ENCODE results near the gene C9orf152. TPM values are rescaled to one million over a fixed set of nuclear protein-coding genes. Genes with fewer than 3 reads are reported as not detected.

C9orf152 gene
- total RNA-seq, 1 experiment from 2014 or later, result not detected

GRCh38 chr9:110199643-110200042 is 8.3 kb downstream of the C9orf152 start:
- H3K27me3 Mint-ChIP-seq (ENCODE audit: low read depth), result no peaks in the 10 kb centered on the region
- no peak overlapping the region for H3K27ac Mint-ChIP-seq
- ChIA-PET POLR2A (no interaction called here), CTCF (interaction anchor here (0.8 to 0.9 kb wide), 2 partner anchors 18 to 296 kb away, joined by 3 to 5 read pairs; no protein-coding TSS in a partner anchor)
- no peak for ATAC-seq
- no peaks in the 10 kb centered on the region for H3K9me3 Mint-ChIP-seq
- no peak for TF ChIP-seq ZNF263 (CRISPR knock-in tag; IDR thresholded peaks at IDR 0.05; ENCODE audit: low read depth)
- no peak for TF ChIP-seq PRRX2 (CRISPR knock-in tag; IDR thresholded peaks at IDR 0.05)
- no peak for TF ChIP-seq MLX (CRISPR knock-in tag; IDR thresholded peaks at IDR 0.05)
- no peak for TF ChIP-seq FOXK1 (CRISPR knock-in tag; IDR thresholded peaks at IDR 0.05)
- no peak for TF ChIP-seq ZNF396 (CRISPR knock-in tag; IDR thresholded peaks at IDR 0.05; ENCODE audit: borderline replicate concordance)
- no peak overlapping the region for H3K4me3 Mint-ChIP-seq
- H3K36me3 Mint-ChIP-seq, result no peaks in the 10 kb centered on the region
- no peaks in the 10 kb centered on the region for H3K4me1 Mint-ChIP-seq
- DNase-seq (ENCODE audit: low spot score), result no peak

GRCh38 chr9:110198357-110198756 is 9.6 kb downstream of the C9orf152 start:
- 0 out of 2 replicates have a peak, but pooled peaks cover 3% of the 10 kb centered on the region for H3K4me1 Mint-ChIP-seq
- no peaks in the 10 kb centered on the region for H3K9me3 Mint-ChIP-seq
- CTCF ChIA-PET, result interaction anchor here (0.9 to 1.6 kb wide), 2 partner anchors 12 to 15 kb away, joined by 3 to 6 read pairs; no protein-coding TSS in a partner anchor
- H3K27ac Mint-ChIP-seq, result no peak overlapping the region
- no peaks in the 10 kb centered on the region for H3K27me3 Mint-ChIP-seq (ENCODE audit: low read depth)
- no peaks in the 10 kb centered on the region for H3K36me3 Mint-ChIP-seq
- TF ChIP-seq PRDM15 (CRISPR knock-in tag; IDR thresholded peaks at IDR 0.05) (no peak), ZNF317 (CRISPR knock-in tag; IDR thresholded peaks at IDR 0.05; ENCODE audit: borderline replicate concordance, low read depth) (no peak), ZNF416 (CRISPR knock-in tag; IDR thresholded peaks at IDR 0.05) (no peak), ZNF263 (CRISPR knock-in tag; IDR thresholded peaks at IDR 0.05; ENCODE audit: low read depth) (no peak), GTF2I (CRISPR knock-in tag; conservative IDR thresholded peaks at IDR 0.05) (no peak), KAT7 (CRISPR knock-in tag; IDR thresholded peaks at IDR 0.05; ENCODE audit: borderline replicate concordance) (no peak), NR2C2 (CRISPR knock-in tag; IDR thresholded peaks at IDR 0.05) (no peak), USF2 (CRISPR knock-in tag; IDR thresholded peaks at IDR 0.05) (no peak)
- DNase-seq (ENCODE audit: low spot score), result no peak
- no peak overlapping the region for H3K4me3 Mint-ChIP-seq
- ATAC-seq, result no peak
- POLR2A ChIA-PET, result no interaction called here

GRCh38 chr9:110197330-110198187 is 10.4 kb downstream of the C9orf152 start:
- ChIA-PET CTCF (interaction anchor here (0.6 to 1.6 kb wide), 2 partner anchors 13 to 14 kb away, joined by 3 to 6 read pairs; no protein-coding TSS in a partner anchor), POLR2A (no interaction called here)
- TF ChIP-seq SP1 (CRISPR knock-in tag; conservative IDR thresholded peaks at IDR 0.05) (no peak), GTF2I (CRISPR knock-in tag; conservative IDR thresholded peaks at IDR 0.05) (no peak), MYBL2 (CRISPR knock-in tag; IDR thresholded peaks at IDR 0.05) (no peak), NFATC4 (CRISPR knock-in tag; IDR thresholded peaks at IDR 0.05) (no peak), GRHL2 (CRISPR knock-in tag; IDR thresholded peaks at IDR 0.05; ENCODE audit: insufficient replicate concordance, severe bottlenecking) (no peak), ZNF671 (CRISPR knock-in tag; IDR thresholded peaks at IDR 0.05) (no peak), GABPB1 (CRISPR knock-in tag; IDR thresholded peaks at IDR 0.05) (no peak), JUN (CRISPR knock-in tag; IDR thresholded peaks at IDR 0.05) (no peak), E2F4 (CRISPR knock-in tag; IDR thresholded peaks at IDR 0.05; ENCODE audit: borderline replicate concordance, low read depth) (no peak), ZBTB21 (CRISPR knock-in tag; IDR thresholded peaks at IDR 0.05; ENCODE audit: borderline replicate concordance) (no peak), MAX (CRISPR knock-in tag; IDR thresholded peaks at IDR 0.05) (no peak), OVOL2 (CRISPR knock-in tag; IDR thresholded peaks at IDR 0.05; ENCODE audit: borderline replicate concordance) (no peak), TCF7 (CRISPR knock-in tag; IDR thresholded peaks at IDR 0.05; ENCODE audit: low read depth) (no peak), ESRRA (CRISPR knock-in tag; IDR thresholded peaks at IDR 0.05; ENCODE audit: borderline replicate concordance) (no peak)

More at GRCh38 chr9:110197330-110198187, 10.4 kb downstream of the C9orf152 start:
- no peak for DNase-seq (ENCODE audit: low spot score)
- no peaks in the 10 kb centered on the region for H3K36me3 Mint-ChIP-seq
- 0 out of 2 replicates have a peak, but pooled peaks cover 3% of the 10 kb centered on the region for H3K4me1 Mint-ChIP-seq
- ATAC-seq, result peak; percentile 32
- H3K4me3 Mint-ChIP-seq, result no peak overlapping the region
- no peak overlapping the region for H3K27ac Mint-ChIP-seq
- no peaks in the 10 kb centered on the region for H3K27me3 Mint-ChIP-seq (ENCODE audit: low read depth)
- no peaks in the 10 kb centered on the region for H3K9me3 Mint-ChIP-seq
